C4-2B (cell line): ENCODE measurements around the gene DHX34.
A peak's percentile ranks its signal among the peaks of the same experiment; 100 is the strongest.
"Not testable (repeated sequence)": the region's sequence is repeated elsewhere in the genome, so short reads cannot be mapped to it uniquely, and the experiment has no call there.

Experiments used
- H3K27ac ChIP-seq: fragments of 450-650 bp; 2 replicates; pipeline ENCODE4 v1.5.1; 2017
- CTCF ChIP-seq: fragments of 450-650 bp; conservative IDR thresholded peaks from 2 replicates; pipeline ENCODE4 v1.5.1; 2017; ENCODE audit warnings: mild to moderate bottlenecking
- ZFX ChIP-seq: fragments of 450-650 bp; IDR thresholded peaks from 2 replicates; pipeline ENCODE4 v1.6.1; 2017

Gene DHX34

GRCh38 chr19:47405197-47405550 lies 56.1 kb downstream of the DHX34 start:
- H3K27ac ChIP-seq: no peak overlapping the region
- TF ChIP-seq ZFX: no peak
- no peak for TF ChIP-seq CTCF

- TF ChIP-seq ZFX (no peak), CTCF (no peak)
- no peak overlapping the region for H3K27ac ChIP-seq
Observed at GRCh38 chr19:47405854-47406417, 56.8 kb downstream of the DHX34 start.

- no peak overlapping the region for H3K27ac ChIP-seq
- TF ChIP-seq ZFX: no peak
Observed at GRCh38 chr19:47406711-47407416, 57.7 kb downstream of the DHX34 start.

- TF ChIP-seq ZFX (no peak), CTCF (no peak)
- no peak overlapping the region for H3K27ac ChIP-seq
Observed at GRCh38 chr19:47407417-47407774, 58.3 kb downstream of the DHX34 start.

GRCh38 chr19:47408156-47408938 lies 59.2 kb downstream of the DHX34 start:
- no peak overlapping the region for H3K27ac ChIP-seq
- no peak for TF ChIP-seq CTCF
- no peak for TF ChIP-seq ZFX

GRCh38 chr19:47411101-47411500 lies 62.0 kb downstream of the DHX34 start:
- no peak overlapping the region for H3K27ac ChIP-seq
- TF ChIP-seq ZFX: no peak

- not testable (repeated sequence) for H3K27ac ChIP-seq
Observed at GRCh38 chr19:47411696-47412095, 62.6 kb downstream of the DHX34 start.

GRCh38 chr19:47413941-47414340 lies 64.8 kb downstream of the DHX34 start:
- no peak overlapping the region for H3K27ac ChIP-seq
- TF ChIP-seq CTCF (no peak), ZFX (no peak)

GRCh38 chr19:47414469-47414868 lies 65.4 kb downstream of the DHX34 start:
- TF ChIP-seq CTCF (peak; percentile 48), ZFX (no peak)

More at GRCh38 chr19:47414469-47414868, 65.4 kb downstream of the DHX34 start:
- H3K27ac ChIP-seq: no peak overlapping the region
